Smooth muscle cell (in vitro differentiated cells): Measurements from ENCODE around the gene RIPK1. TPM values are rescaled to one million over a fixed set of nuclear protein-coding genes. Genes with fewer than 3 reads are reported as not detected.
A peak's percentile ranks its signal among the peaks of the same experiment; 100 is the strongest.

Experiments used
- DNase-seq: peaks from one replicate; lab custom pipeline; 2025; ENCODE audit not compliant: unreplicated experiment; lab: John Stamatoyannopoulos, UW
- H2AFZ ChIP-seq: fragments of 200-600 bp; sonication (generic); 2 replicates; pipeline ENCODE4 v1.6.0; 2016; ENCODE audit warnings: antibody characterized with exemption, low read depth, mild to moderate bottlenecking
- H3F3A ChIP-seq: fragments of 200-600 bp; sonication (generic); 2 replicates; pipeline ENCODE4 v1.6.0; 2017; ENCODE audit warnings: antibody characterized with exemption, low read depth
- H3K27ac ChIP-seq: fragments of 200-600 bp; sonication (generic); 2 replicates; pipeline ENCODE4 v1.5.1; 2016; ENCODE audit warnings: low read depth, mild to moderate bottlenecking
- H3K27me3 ChIP-seq: fragments of 200-600 bp; sonication (generic); 2 replicates; pipeline ENCODE4 v1.6.1; 2016; ENCODE audit warnings: low read depth, mild to moderate bottlenecking
- H3K36me3 ChIP-seq: fragments of 200-600 bp; sonication (generic); 2 replicates; pipeline ENCODE4 v1.5.1; 2016; ENCODE audit warnings: low read depth
- H3K4me1 ChIP-seq: fragments of 200-600 bp; sonication (generic); 2 replicates; pipeline ENCODE4 v1.5.1; 2016; ENCODE audit warnings: low read depth
- H3K4me2 ChIP-seq: fragments of 200-600 bp; sonication (generic); 2 replicates; pipeline ENCODE4 v1.6.0; 2016; ENCODE audit warnings: mild to moderate bottlenecking
- H3K4me3 ChIP-seq: fragments of 200-600 bp; sonication (generic); 2 replicates; pipeline ENCODE4 v1.5.1; 2016; ENCODE audit warnings: mild to moderate bottlenecking
- H3K79me2 ChIP-seq: fragments of 200-600 bp; sonication (generic); 2 replicates; pipeline ENCODE4 v1.6.0; 2016; ENCODE audit warnings: low read depth, mild to moderate bottlenecking
- H3K9ac ChIP-seq: fragments of 200-600 bp; sonication (generic); 2 replicates; pipeline ENCODE4 v1.6.0; 2016; ENCODE audit warnings: low read depth
- H3K9me3 ChIP-seq: fragments of 200-600 bp; sonication (generic); replicated peaks from 2 replicates; pipeline ENCODE4 v1.5.1; 2016; ENCODE audit warnings: low read depth
- H4K20me1 ChIP-seq: fragments of 200-600 bp; sonication (generic); 2 replicates; pipeline ENCODE4 v1.6.0; 2016; ENCODE audit warnings: low read depth
- WGBS: methylation state at CpG from one replicate; pipeline ENCODE4 v1.1.7; 2016; ENCODE audit warnings: low lambda C conversion rate; 5-methylcytosine and 5-hydroxymethylcytosine counted together
- polyA plus RNA-seq: library from polyadenylated mRNA; unstranded; fragments of >200 nt; fragmentation: Nextera tagmentation; extraction: Ambion mirVana; gene quantifications from 2 replicates; pipeline ENCODE4 v1.2.1, GENCODE V29; 2016
- total RNA-seq: library from RNA; depleted of rRNA; stranded (reverse); fragments of >200 nt; gene quantifications from 2 replicates; pipeline ENCODE4 v1.2.3, GENCODE V29; 2014
- TF ChIP-seq, protein P1 (sequence below): fragments of 200-600 bp; sonication (generic); IDR thresholded peaks from 2 replicates; pipeline ENCODE4 v1.5.1; 2017; ENCODE audit warnings: borderline replicate concordance, mild to moderate bottlenecking, antibody characterized with exemption; ENCODE audit not compliant: insufficient read depth, poor library complexity, severe bottlenecking

The RIPK1 gene
- total and polyA plus RNA-seq, 2 experiments from 2014 or later: 8.7 to 12.2 TPM

DNA sequence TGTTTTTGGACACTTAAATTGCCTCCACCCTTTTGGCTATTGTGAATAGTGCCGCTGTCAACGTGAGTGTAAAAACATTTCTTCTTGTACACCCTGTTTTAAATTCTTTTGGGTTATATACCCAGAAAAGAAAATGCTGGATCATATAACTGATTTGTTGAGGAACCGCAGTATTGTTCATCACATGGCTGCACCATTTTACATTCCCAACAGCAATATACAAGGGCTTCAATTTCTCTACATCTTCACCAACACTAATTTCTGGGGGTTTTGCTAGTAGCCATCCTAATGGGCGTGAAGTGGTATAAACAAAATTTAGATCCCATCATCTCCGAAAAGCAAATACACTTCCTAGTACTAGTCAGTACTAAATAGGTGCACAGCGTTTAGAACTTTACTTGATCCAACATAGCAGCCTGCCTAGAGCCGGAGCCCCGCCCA lies 49.6 kb downstream of the RIPK1 start:
- Histone ChIP-seq H3K36me3 (no peaks in the 10 kb centered on the region), H3K27me3 (no peaks in the 10 kb centered on the region), H3K4me1 (peaks cover 11% of the 10 kb centered on the region), H3K4me2 (peak overlapping the region; percentile 96), H2AFZ (peak overlapping the region; percentile 98), H3K79me2 (peaks cover 11% of the 10 kb centered on the region), H3K27ac (peak overlapping the region; percentile 97), H3K9ac (peak overlapping the region; percentile 95), H3K4me3 (peak overlapping the region; percentile 87), H4K20me1 (no peaks in the 10 kb centered on the region), H3K9me3 (no peaks in the 10 kb centered on the region), H3F3A (peaks cover 12% of the 10 kb centered on the region)
- no peak for DNase-seq
- TF ChIP-seq, protein P1, sequence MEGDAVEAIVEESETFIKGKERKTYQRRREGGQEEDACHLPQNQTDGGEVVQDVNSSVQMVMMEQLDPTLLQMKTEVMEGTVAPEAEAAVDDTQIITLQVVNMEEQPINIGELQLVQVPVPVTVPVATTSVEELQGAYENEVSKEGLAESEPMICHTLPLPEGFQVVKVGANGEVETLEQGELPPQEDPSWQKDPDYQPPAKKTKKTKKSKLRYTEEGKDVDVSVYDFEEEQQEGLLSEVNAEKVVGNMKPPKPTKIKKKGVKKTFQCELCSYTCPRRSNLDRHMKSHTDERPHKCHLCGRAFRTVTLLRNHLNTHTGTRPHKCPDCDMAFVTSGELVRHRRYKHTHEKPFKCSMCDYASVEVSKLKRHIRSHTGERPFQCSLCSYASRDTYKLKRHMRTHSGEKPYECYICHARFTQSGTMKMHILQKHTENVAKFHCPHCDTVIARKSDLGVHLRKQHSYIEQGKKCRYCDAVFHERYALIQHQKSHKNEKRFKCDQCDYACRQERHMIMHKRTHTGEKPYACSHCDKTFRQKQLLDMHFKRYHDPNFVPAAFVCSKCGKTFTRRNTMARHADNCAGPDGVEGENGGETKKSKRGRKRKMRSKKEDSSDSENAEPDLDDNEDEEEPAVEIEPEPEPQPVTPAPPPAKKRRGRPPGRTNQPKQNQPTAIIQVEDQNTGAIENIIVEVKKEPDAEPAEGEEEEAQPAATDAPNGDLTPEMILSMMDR: no peak
- WGBS: 23% methylated on average over 8 of the region's 8 CpGs

DNA sequence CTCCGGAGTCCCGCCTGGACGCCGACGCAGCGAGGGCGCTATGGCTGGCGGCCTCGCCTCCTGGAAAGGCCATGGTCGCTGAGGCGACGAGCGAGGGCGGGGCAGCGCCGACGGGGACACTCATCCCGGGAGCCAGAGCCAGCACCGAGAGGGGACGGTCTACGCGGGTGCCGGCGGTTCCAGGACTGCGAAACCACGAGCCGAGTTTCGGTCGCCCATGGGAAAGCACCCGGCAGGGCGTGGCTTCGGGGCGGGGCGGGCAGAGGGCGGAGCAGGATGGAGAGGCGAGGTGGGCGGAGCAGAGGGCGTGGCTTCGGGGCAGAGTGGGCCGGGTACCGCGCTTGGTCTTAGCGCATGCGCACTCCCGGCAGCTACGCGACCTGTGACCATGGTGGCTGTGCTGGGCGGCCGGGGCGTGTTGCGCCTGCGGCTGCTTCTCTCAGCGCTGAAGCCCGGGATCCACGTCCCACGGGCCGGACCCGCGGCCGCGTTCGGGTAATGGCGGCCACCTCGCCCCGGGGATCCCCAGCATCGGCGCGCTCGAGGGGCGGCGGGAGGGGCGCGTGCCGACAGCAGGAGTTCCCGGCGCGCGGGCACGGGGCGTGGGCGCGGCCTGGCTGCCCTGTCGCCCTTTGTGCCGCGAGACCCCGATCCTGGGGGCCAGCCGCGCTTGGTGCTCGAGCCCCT lies 50.2 kb downstream of the RIPK1 start, which contains the start of gene BPHL:
BPHL (plus strand) TSS at position 359 of the 687 bp plus-strand sequence; CDS start at position 389, 30 bp downstream.
- under 1% methylated on average over 80 of the region's 89 CpGs for WGBS
- Histone ChIP-seq H3K36me3 (no peaks in the 10 kb centered on the region), H3F3A (peaks cover 12% of the 10 kb centered on the region), H3K79me2 (peaks cover 11% of the 10 kb centered on the region), H3K9me3 (no peaks in the 10 kb centered on the region), H3K27ac (peak within 1 kb of the TSS; percentile 97), H4K20me1 (no peaks in the 10 kb centered on the region), H3K27me3 (no peaks in the 10 kb centered on the region), H3K9ac (peak within 1 kb of the TSS; percentile 95), H3K4me2 (peak within 1 kb of the TSS; percentile 96), H3K4me3 (peak within 1 kb of the TSS; percentile 87), H2AFZ (peak within 1 kb of the TSS; percentile 98), H3K4me1 (peaks cover 11% of the 10 kb centered on the region)
- TF ChIP-seq, protein P1: no peak
- peak; percentile 96 for DNase-seq

DNA sequence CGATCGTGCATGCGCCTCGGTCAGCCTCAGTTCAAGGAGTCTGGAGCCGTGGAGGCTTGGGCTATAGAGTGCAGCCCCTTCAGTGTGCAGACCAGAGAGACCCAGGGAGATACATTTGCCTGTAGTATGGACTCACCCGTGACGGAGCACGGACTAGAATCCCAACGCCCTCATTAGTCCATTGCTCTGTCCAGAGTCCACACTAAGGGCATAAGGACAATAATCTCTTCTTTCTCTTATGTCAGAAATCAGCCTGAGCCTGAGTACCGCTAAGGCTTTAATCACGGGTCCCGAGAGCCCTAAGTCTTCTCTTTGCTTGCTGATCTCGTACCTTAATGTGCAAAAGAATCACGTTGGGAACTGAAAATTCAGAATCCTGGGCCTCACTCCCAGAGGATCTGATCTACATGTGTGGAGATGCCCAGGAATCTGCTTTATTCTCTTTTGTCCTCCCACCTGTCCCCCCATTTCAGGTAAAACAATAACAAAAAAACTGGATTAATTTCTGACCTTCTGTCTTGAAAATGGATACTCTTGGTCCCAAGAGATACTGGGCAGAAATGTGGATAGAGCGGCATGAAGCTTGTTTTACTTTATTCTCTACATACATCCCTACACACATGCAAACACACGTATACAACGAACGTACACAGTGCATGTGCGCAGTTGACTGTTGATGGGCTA lies 50.9 kb downstream of the RIPK1 start:
- DNase-seq: no peak
- Histone ChIP-seq H3K36me3 (no peaks in the 10 kb centered on the region), H4K20me1 (no peaks in the 10 kb centered on the region), H3K4me2 (peak overlapping the region; percentile 96), H2AFZ (peak overlapping the region; percentile 98), H3K4me1 (peaks cover 11% of the 10 kb centered on the region), H3K27ac (peak overlapping the region; percentile 97), H3K9ac (peak overlapping the region; percentile 95), H3K27me3 (no peaks in the 10 kb centered on the region), H3K4me3 (peak overlapping the region; percentile 87), H3K79me2 (peaks cover 11% of the 10 kb centered on the region), H3F3A (peaks cover 12% of the 10 kb centered on the region), H3K9me3 (no peaks in the 10 kb centered on the region)
- TF ChIP-seq, protein P1: no peak
- 26% methylated on average over 19 of the region's 19 CpGs for WGBS
